HG03342 (cell line): Measurements from ENCODE around the gene FALEC.
A peak's percentile ranks its signal among the peaks of the same experiment; 100 is the strongest.
"Not testable (repeated sequence)": the region's sequence is repeated elsewhere in the genome, so short reads cannot be mapped to it uniquely, and the experiment has no call there.

Experiments
- ATAC-seq: cut with Tn5 transposase; IDR thresholded peaks from one replicate; pipeline ENCODE4 v1.9.1; 2021; ENCODE audit warnings: mild to moderate bottlenecking, moderate library complexity; ENCODE audit not compliant: unreplicated experiment

FALEC gene

DNA sequence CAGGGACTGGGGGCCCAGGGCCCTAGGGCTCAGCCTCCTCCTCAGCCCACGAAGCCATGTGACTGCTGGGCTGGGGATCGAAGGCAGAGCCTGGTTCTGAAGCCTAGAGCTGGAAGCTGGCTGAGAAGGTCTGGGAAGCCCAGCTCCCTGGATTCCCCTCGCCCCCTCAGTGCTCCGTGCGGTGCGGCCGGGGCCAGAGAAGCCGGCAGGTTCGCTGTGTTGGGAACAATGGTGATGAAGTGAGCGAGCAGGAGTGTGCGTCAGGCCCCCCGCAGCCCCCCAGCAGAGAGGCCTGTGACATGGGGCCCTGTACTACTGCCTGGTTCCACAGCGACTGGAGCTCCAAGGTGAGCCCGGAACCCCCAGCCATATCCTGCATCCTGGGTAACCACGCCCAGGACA is 42.8 kb downstream of the FALEC start:
- ATAC-seq, result no peak

DNA sequence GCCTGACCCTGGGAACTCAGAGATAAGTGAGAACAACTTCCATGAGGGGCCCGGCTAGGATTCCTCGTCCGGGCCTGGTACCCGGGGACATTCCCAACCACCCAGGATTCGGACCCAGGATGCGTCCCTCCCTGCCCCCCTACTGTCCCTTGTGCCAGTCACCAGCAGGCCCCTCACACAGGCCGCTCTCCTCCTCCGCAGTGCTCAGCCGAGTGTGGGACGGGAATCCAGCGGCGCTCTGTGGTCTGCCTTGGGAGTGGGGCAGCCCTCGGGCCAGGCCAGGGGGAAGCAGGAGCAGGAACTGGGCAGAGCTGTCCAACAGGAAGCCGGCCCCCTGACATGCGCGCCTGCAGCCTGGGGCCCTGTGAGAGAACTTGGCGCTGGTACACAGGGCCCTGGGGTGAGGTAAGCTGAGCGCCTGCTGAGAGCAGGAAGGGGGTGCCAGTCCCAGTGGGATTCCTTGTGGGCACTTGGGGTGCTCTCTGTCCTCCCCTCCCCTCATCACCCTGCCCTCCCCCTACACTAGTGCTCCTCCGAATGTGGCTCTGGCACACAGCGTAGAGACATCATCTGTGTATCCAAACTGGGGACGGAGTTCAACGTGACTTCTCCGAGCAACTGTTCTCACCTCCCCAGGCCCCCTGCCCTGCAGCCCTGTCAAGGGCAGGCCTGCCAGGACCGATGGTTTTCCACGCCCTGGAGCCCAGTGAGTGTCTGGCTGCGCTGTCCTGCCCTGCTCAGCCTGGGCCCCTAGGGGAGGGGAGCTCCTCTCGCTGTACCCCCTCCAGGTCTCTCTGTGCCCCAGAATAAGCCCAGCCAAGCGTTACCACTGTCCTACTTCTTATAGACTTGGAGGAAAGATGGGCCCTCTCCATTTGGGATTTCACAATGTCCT is 43.5 kb downstream of the FALEC start:
- ATAC-seq, result no peak

DNA sequence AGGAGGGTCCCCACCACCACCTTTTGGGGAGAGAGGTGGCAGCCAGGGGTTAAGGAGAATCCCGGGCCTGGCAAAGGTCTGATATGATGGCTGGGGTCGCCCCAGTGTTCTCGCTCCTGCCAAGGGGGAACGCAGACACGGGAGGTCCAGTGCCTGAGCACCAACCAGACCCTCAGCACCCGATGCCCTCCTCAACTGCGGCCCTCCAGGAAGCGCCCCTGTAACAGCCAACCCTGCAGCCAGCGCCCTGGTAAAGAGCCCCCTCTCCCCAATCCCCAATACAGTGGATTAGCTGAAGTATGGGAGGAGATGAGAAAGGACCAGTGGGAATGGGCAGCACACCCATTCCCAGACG is 44.1 kb downstream of the FALEC start:
- no peak for ATAC-seq

DNA sequence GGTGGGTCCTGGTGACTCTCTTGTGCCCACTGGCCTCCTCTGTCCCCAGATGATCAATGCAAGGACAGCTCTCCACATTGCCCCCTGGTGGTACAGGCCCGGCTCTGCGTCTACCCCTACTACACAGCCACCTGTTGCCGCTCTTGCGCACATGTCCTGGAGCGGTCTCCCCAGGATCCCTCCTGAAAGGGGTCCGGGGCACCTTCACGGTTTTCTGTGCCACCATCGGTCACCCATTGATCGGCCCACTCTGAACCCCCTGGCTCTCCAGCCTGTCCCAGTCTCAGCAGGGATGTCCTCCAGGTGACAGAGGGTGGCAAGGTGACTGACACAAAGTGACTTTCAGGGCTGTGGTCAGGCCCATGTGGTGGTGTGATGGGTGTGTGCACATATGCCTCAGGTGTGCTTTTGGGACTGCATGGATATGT is 44.5 kb downstream of the FALEC start:
- no peak for ATAC-seq

DNA sequence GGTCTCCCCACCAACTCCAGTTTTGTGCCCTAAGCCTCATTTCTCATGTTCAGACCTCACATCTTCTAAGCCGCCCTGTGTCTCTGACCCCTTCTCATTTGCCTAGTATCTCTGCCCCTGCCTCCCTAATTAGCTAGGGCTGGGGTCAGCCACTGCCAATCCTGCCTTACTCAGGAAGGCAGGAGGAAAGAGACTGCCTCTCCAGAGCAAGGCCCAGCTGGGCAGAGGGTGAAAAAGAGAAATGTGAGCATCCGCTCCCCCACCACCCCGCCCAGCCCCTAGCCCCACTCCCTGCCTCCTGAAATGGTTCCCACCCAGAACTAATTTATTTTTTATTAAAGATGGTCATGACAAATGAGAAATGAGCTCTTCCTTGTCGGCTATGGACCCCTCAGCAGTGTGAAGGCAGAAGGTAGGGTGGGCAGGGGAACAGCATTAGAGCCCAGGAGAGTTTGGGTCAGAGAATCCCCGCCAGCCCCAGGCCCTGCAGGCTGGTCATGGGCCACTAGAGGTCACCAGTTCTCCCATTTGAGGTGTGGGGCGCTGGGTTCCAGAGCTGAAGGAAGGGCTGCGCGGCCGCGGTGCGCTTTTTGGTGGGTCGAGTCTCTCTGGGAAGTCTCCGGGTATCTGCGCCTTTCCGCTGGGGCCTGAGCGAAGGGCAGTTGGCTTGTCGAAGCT is 45.2 kb downstream of the FALEC start:
- no peak for ATAC-seq

DNA sequence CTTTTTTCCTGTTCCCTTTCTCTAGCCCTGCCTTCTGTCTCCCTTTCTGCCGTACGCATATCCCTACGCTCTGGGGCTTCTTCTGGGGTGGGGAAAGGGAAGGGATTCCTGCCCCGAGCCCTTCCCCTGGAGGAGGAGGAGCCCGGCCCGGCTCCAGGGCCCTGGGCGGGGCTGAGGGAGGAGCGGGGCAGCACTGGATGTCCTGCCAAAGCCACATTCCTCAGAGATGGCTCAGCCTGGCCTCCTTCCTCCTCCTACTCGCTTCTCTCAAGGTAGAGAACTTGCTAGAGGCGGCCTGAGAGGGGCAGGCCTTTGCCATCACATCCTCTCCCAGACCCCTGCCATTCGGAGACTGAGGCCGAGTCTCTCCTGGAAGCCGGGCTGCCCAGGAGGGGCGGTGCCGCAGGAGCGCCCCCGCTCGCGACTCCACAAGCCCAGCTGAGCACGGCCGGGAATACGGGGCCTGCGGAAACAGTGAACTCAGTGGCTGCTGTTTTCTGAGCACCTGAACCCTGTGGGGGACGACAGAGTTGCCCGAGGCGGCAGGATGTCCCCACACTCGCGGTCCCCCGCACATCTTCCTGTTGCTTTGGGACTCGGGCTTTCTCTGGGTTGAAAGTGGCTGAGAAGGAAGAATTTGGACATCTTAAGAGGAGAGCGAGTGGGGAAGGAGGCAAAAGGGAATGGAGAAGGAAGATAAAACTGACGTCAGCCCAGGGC is 45.9 kb downstream of the FALEC start:
- ATAC-seq, result no peak

DNA sequence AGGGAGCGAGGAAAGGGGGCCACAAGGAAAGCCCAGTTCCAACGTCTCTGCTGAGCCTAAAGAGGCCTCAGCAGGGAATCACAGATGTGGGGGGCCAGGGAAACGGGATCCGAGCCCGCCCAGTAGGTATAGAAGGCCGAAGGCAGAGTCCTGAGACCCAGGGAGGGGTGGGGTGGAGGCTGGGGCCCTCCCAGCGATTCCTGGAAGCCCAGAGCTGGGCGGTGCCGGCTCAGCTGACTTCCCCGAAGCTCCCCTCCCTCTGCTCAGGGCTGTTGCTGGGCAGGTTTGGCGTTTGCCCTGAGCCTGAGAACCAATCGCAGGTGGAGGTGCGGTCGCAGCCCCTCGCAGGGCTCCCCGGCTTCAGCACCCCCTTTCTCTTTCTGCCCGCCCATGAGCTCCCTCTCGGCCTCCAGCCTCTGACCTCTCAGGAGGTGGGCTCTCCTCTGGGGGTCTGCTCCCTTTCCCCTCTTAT is 46.5 kb downstream of the FALEC start:
- peak; percentile 35 for ATAC-seq

DNA sequence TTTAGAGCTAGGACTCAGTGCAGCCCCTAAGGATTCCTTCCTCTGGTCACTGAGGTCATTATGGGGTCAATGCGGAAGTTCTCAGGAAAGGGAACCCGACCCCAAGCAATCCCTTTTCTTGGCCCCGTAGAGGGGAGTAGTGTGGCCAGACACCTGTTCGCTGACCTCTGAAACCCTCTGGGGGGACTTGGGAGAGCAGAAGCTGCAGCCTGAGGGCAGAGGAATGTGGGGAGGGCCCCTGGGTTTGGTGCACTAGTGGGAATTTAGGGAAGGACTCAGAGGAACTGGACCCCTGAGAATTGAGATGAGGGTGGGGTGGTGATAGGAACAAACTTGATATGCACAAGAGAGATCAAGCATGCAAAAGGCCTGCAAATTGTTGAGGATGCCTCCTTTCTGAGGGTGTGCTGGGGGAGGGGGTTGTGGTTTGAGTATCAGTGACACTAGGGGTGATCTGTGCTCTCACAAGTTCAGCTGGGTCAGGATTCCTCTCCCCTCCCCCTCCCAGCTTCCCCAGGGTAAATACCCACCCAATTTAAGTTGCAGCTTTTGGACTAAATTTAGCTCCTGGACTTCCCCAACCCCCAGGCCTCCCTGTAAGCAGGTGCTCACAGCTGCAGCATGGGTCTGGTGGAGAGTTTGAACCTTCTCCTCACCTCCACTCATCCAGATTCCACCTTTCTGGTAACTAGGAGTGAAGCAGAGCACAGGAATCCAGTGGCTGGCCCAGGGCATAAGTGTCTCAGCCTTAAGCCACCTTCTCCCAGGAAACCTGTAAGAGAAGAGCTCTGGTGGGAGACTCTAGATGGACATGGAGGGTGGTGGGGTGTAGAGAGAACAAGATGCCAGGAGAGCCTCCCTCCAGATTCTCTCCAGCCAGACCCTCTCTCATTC is 47.1 kb downstream of the FALEC start:
- ATAC-seq, result peak; percentile 36

DNA sequence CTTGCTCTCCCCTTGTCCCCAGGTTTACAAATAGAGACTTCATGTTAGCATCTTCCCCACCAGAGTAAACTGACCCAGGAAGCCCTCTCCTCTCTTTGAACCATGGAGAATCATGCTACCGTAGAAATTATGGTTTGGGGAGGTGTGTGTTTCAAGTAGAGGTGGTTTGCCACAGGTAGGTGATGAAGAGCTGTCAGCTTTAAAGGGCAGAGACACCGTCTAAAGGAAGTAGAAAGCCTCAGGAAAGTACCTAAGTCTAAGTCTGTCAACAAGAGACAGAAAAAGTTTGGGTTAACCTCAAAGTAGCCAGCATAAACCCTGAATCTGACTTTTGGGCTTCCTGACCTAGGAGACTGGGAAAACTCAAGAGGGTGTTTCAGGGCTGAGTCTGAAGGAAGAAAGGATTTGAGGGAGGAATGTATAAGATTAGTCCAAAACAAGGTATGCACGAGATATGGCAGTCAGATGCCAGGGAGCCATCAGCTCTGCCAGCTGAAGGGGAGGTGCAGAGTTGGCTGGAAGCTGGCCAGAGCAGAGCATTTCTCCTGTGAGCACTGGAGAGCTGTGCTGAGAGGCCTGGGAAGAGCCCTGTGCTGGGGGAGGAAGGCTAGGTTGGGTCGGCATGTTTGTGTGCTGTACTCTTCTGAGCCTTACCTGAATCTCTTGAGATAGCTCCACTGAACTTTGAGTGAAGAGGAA is 47.9 kb downstream of the FALEC start:
- ATAC-seq, result peak; percentile 16

DNA sequence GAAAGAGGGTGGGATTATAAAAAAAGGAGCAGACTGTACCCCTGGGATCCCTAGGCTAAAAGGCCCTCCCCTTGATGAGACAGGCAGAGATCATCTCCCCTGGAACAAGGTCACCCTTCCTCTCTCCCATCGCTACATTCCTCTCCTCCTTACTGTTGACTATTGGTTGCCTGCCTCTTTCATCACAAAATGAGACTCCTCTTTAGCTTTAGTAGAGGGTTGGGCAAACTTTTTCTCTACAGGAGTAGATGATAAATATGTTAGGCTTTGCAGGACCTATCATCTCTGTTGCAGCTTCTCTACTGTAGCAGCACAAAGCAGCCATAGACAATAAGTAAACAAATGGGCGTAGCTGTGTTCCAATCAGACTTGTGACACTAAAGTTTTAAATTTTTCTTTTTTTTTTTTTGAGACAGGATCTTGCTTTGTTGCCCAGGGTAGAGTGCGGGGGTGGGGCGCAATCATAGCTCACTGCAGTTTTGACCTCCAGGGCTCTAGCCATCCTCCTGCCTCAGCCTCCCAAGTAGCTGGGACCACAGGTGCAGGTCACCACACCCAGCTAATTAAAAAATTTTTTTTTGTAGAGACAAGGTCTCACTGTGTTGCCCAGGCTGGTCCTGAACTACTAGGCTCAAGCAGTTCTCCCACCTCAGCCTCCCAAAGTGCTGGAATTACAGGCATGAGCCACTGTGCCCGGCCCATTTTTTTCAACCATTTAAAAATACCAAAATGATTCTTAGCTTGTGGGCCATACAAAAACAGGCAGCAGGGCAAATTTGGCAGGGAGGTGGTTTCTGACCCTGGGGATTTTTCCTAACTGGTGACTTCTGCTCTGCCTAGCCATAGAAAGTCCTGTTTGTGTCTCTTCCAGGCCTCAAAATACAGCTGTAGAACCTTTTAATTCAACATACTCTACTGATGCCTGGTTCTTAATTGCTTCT is 48.8 kb downstream of the FALEC start:
- no peak for ATAC-seq

DNA sequence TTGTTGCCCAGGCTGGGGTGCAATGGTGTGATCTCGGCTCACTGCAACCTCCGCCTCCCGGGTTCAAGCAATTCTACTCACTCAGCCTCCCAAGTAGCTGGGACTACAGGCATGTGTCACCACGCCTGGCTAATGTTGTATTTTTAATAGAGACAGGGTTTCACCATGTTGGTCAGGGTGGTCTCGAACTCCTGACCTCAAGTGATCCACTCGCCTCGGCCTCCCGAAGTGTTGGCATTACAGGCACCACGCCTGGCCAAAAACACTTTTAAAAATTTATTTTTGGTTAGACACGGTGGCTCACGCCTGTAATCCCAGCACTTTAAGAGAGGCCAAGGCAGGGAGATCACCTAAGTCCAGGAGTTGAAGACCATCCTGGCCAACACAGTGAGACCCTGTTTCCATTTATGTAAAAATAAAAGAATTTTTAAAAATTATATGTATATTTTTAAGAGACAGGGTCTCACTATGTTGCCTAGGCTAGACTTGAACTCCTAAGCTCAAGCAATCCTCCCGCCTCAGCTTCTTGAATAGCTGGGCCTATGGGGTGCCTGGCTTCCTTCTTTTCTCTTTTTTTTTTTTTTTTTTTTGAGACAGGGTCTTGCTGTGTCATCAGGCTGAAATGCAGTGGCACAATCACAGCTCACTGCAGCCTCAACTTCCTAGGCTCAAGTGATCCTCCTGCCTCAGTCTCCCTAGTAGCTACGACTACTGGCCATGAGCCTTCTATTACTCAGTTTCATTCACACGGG is 49.9 kb downstream of the FALEC start:
- not testable (repeated sequence) for ATAC-seq

DNA sequence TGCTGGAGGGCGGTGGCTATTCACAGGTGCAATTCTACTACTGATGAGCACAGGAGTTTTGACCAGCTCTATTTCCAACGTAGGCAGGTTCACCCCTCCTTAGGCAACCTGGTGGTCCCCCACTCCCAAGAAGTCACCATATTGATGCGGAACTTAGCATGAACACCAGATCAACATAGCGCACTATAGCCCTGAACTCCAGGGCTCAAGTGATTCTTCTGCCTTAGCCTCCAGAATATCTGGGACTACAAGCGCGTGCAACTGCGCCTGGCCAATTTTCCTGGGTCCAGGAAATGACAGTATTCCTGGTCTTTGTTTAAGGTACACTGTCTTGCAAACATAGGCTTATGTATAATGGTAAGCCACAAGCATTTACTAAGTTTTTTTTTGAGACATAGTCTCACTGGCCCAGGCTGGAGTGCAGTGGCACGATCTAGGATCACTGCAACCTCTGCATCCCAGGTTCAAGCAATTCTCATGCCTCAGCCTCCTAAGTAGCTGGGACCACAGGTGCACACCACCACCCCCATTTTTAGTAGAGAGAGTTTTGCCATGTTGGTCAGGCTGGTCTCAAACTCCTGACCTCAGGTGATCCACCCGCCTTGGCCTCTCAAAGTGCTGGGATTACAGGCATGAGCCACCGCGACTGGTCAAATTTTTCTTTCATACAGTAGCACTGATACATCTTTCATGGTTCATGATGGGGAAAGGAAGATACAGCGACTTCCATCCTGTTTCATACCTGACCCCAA is 51.2 kb downstream of the FALEC start:
- no peak for ATAC-seq

DNA sequence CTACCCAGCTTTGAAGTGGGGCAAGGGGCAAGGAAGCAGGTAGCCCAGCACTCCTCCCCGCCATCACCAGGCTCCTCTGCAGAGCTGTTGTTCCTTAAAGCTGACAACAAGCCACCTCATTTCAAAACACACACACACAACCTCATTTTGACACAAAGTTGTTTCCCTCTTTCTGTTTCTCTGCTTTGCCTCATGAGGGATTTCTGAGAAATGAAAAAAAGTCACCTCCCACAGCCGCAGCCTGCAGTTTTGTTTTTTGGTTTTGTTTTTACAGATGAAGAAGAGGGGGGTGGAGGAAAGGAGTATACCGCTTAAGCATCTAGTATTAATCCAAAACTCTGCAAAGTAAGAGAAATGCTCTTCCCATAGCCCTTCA is 51.8 kb downstream of the FALEC start:
- ATAC-seq, result peak; percentile 23

DNA sequence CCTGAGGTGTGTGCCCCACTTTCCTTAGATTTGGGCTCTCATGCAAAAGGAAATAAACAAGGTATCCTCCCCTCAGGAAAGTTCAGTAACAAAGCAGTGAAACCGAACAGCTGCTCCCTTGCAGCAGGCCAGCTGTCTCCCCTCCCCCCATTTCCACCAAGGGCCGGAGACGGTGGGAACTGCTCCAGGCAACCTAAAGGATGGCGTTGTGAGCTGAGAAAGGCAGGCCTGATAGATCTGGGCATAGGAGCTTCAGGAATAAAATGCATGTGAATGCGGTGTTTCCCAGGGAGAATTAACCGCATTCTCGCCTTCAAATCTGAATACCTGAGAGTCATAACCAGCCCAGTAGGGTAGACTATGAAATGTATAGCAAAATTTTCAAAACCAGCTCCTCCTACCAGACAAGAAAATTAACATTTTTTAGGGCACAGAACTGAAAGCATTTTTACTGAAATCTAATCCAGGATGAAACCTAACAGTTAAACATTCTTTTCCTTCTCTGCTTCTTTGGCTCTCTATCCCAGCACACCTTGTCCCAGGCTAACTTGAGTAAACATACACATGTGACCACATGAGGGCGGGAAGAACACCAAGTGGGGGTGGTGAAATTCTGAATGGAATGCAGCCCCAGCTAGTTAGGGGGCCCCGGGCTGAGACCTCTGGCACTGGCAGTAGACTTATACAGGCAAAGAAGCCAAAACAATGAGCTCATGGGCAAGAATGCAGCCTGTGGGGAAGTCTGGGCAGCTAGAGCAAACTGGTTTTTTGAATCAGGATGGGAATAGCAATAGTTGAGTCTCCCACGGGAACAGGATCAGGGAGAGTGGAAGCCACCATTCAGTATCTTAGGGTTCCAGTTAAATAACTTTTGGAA is 52.4 kb downstream of the FALEC start:
- ATAC-seq, result no peak

DNA sequence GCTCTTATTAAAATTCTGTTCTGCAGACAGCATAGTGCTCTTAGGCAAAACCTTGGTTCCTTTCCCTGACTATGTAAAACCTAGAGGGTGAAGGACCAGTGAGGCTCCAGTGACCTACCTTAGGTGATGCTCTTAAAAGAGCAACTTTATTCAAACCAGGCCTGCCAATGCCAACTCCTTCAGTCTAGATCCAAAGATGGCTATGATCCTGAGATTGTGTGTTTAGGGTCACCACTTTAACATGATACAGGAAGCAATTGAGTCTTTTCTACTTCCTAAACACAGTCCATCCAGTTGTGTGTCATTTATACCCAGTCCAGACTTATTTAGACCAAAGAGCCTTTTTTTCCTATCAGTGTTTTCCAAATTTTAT is 53.0 kb downstream of the FALEC start:
- ATAC-seq, result no peak

DNA sequence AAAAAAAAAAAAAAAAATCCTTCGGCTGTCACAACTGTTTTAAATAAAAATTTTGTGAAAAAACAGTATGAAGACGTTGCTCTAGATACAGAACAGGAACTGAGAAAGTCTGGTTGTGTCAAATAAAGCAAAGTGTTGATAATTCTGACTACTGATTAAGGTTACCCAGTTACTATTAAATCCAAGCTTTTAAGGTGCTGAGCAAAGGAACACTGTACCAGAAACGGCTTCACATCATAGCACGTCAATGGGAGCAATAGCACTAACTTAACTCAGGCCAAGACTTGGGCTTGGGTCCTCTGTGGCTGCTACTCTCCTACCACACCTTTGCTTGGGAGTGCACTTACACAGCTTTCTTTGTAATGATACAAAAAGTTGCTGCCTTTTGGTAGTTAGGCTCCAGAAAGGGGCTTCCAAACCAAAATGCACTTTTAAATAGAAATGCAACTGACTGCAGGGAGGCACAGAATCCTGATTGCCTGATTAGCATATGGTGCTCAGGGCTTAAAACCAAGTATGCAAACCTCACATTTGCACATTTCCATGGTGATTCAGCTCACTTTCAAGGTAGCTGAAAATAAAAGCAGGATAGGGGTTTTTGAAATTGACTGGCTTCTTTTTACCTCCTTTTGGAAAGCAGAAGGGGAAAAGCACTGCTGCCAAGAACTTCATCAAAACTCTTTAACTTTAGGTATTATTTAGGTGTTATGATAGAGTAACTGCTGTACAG is 57.5 kb downstream of the FALEC start:
- ATAC-seq, result no peak
